ENCODE data around the gene MYL11.

Gene MYL11

GRCh38 chr16:30354423-30355143 lies 20.0 kb upstream of the MYL11 start:
- no peak for DNase-seq

- DNase-seq = peak; percentile 99
These were observed 19.3 kb upstream of the MYL11 start, which contains the start of gene CD2BP2 for GRCh38 chr16:30355144-30355953. TSS of gene CD2BP2 (minus strand) at chr16:30355308. CDS start at chr16:30354681, 627 bp downstream.

- DNase-seq = no peak
These were observed 18.7 kb upstream of the MYL11 start for GRCh38 chr16:30355954-30356308.

- peak; percentile 44 to 69 for DNase-seq
These were observed 18.1 kb upstream of the MYL11 start for GRCh38 chr16:30356401-30357084.

- DNase-seq = no peak
These were observed 17.4 kb upstream of the MYL11 start for GRCh38 chr16:30357085-30357714.

GRCh38 chr16:30357715-30358576 lies 16.7 kb upstream of the MYL11 start:
- no peak for DNase-seq

- DNase-seq = no peak
These were observed 16.0 kb upstream of the MYL11 start for GRCh38 chr16:30358577-30358936.

GRCh38 chr16:30358990-30359870 lies 15.4 kb upstream of the MYL11 start:
- DNase-seq = no peak

GRCh38 chr16:30359871-30360170 lies 14.8 kb upstream of the MYL11 start:
- no peak for DNase-seq

- DNase-seq = no peak
These were observed 13.4 kb upstream of the MYL11 start for GRCh38 chr16:30361180-30361579.

- DNase-seq = no peak
These were observed 9.4 kb upstream of the MYL11 start for GRCh38 chr16:30365200-30365599.

- DNase-seq = no peak
These were observed 8.1 kb upstream of the MYL11 start for GRCh38 chr16:30366511-30366910.

GRCh38 chr16:30367349-30368009 lies 7.1 kb upstream of the MYL11 start:
- DNase-seq = no peak

- DNase-seq = no peak
These were observed 6.3 kb upstream of the MYL11 start for GRCh38 chr16:30368122-30368791.

GRCh38 chr16:30368792-30369090 lies 5.9 kb upstream of the MYL11 start:
- no peak for DNase-seq

- no peak for DNase-seq
These were observed 5.3 kb upstream of the MYL11 start for GRCh38 chr16:30369091-30369937.

GRCh38 chr16:30369938-30370455 lies 4.6 kb upstream of the MYL11 start:
- DNase-seq = no peak

GRCh38 chr16:30370456-30371247 lies 4.0 kb upstream of the MYL11 start, which contains the start of gene TBC1D10B:
TSS of gene TBC1D10B (minus strand) at chr16:30370494. CDS start at chr16:30370183, 311 bp downstream.
- peak; percentile 100 for DNase-seq

Data from SHP77 (cell line).